Measurements from ENCODE around the gene SIGLEC6.
"Not testable (repeated sequence)": the region's sequence is repeated elsewhere in the genome, so short reads cannot be mapped to it uniquely, and the experiment has no call there.

SIGLEC6 gene

DNA sequence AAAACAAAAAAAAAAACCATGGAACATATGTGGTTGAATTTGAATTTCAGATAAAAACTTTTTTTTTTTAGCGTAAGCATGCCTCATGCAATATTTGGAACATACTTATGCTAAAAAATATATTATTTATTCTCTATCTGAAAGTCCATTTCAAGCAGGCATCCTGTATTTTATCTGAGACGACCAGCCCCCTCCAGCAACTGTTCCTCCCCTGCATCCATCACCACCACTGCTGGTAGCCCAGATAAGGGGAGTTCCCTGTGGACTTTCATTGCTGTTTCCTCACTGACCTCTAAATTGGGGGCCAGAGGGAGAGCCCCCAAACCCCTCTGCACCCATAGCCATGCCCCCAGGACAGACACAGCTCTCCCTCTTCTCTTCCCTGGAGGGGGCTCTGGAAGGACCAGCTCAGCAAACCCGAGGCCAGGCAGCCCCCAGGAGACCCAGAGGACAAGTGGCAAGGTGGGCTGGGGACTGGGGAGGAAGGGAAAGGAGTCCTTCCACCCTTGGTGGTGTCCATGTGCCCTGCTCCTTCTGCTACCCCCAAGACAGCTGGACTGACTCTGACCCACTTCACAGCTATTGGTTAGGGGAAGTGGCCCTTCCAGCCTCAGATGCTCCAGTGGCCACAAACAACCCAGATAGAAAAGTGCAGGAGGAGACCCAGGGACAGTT lies 23.3 kb downstream of the SIGLEC6 start:
- no peak for DNase-seq

GRCh38 chr19:51507640-51508058 lies 23.8 kb downstream of the SIGLEC6 start:
- no peak for DNase-seq

- DNase-seq, result no peak
These were observed 24.3 kb downstream of the SIGLEC6 start for GRCh38 chr19:51507192-51507591.

- no peak for DNase-seq
These were observed 25.6 kb downstream of the SIGLEC6 start for GRCh38 chr19:51505904-51506303.

DNA sequence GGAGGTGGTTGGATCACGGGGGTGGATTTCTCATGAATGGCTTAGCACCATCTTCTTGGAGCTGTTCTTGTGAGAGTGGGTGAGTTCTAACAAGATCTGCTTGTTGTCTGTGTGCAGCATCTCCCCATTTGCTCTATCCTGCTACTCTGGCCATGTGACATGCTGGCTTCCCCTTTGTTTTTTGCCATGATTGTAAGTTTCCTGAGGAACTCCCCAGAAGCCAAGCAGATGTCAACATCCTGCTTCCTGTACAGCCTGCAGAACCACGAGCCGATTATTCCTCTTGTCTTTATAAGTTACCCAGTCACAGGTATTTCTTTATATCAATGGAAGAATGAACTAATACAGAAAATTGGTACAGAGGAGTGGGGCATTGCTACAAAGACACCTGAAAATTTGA lies 27.6 kb downstream of the SIGLEC6 start:
- DNase-seq, result no peak

DNA sequence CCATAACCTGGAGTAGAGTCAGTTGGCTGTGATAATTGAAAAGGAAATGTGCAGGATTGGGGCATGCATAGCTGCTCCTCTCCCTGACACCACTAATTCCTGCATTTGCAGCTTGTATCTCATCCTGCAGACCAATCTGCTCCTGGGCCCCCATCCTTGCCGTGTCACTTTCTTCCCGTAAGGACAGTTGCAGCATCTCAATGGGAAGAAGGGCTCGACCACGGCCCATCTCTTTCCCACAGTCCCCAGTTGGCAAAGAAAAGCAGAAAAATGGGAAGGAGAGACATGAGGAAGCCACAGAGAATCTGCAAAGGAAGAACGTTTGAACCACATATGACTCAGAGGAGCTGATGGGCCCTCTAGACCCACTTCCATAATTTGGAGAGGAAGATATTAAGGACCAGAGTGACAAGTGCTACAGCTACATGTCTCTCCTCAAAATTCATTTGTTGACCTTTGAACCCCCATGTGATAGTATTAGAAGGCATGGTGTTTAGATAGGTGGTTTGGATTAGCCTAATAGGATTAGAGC lies 28.1 kb downstream of the SIGLEC6 start:
- DNase-seq, result no peak

GRCh38 chr19:51501594-51502263 lies 29.7 kb downstream of the SIGLEC6 start, which contains the start of gene SIGLEC12:
SIGLEC12 (minus strand) TSS chr19:51501800; CDS start chr19:51501733, 67 bp downstream.
- DNase-seq, result no peak

- DNase-seq, result not testable (repeated sequence)
These were observed 30.5 kb downstream of the SIGLEC6 start for GRCh38 chr19:51500931-51501330.

DNA sequence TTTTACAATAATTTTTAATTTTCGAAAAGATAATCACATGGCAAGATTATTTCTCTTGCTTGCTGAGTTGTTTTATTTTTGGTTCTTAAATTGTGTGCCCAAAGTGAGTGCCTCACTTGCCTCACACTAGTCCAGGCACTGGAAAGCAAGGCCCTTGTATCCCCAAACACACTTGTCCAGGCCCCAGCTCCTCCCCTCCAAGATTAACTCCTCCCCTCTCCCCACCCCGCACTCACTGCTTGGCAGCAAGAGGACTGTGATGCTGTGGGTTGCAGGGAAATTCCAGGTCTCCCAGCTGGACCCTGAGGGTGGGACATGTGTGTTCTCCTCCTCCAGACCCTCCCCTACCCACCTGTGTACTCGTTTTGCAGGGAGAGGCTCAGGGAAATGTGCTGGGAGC lies 33.8 kb downstream of the SIGLEC6 start:
- DNase-seq, result no peak

- no peak for DNase-seq
These were observed 37.7 kb downstream of the SIGLEC6 start for GRCh38 chr19:51493776-51494175.

- no peak for DNase-seq
These were observed 39.9 kb downstream of the SIGLEC6 start for GRCh38 chr19:51491586-51491985.

DNA sequence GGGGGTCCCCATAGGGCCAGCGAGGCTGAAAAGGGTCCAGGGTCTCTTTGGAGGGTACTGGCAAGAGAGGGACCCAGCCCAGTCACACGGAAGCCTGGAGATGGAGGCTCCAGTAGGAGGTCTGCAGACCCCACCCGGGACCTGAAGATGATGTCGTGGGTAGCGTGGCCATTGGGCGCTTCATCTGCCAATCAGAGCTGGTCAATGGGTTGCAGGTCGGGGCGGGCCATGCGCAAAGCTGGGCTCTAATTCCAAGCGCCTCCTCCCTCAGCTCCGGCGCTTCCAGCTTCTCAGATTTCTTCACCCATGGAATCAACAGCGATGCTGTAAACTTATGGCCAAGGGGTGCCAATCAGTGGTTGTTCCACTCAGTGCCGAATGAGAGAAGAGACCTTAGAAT lies 40.8 kb downstream of the SIGLEC6 start:
- DNase-seq, result no peak

- DNase-seq, result no peak
These were observed 42.4 kb downstream of the SIGLEC6 start for GRCh38 chr19:51489113-51489512.

- DNase-seq, result no peak
These were observed 43.0 kb downstream of the SIGLEC6 start for GRCh38 chr19:51488491-51488890.

DNA sequence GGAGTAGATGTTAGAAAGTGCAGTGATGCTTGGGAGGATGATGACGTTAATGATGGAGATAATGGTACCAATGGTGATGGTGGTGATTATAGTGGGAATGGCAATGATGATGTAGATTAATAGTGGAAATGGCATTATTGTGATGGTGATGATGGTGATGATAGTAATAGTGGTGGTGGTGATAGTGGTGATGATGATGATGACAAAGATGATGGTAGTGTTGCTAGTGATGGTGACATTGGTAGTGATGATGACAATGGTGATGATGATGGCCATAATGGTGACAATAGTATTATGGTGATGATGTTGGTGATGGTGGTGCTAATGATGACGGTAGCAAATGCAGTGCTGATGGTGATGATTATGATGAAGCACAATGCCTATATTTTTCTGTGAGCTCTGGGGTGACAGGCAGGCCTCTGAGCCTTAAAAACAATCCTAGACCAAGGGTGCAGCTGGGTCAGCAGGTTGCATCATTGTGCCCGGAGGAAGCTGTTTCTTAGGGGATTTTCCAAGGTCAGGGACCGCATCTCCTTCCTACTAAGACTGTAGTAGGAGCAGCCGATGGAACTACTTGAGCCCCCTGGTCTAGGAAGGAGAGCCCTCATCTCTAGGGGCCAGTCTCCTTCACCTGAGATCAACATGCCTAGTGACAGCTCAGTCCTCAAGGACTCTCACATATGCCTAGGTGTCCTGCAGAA lies 45.4 kb downstream of the SIGLEC6 start:
- DNase-seq, result no peak

- no peak for DNase-seq
These were observed 50.9 kb downstream of the SIGLEC6 start for GRCh38 chr19:51480590-51480989.

- DNase-seq, result no peak
These were observed 51.7 kb downstream of the SIGLEC6 start for GRCh38 chr19:51479531-51480331.

DNA sequence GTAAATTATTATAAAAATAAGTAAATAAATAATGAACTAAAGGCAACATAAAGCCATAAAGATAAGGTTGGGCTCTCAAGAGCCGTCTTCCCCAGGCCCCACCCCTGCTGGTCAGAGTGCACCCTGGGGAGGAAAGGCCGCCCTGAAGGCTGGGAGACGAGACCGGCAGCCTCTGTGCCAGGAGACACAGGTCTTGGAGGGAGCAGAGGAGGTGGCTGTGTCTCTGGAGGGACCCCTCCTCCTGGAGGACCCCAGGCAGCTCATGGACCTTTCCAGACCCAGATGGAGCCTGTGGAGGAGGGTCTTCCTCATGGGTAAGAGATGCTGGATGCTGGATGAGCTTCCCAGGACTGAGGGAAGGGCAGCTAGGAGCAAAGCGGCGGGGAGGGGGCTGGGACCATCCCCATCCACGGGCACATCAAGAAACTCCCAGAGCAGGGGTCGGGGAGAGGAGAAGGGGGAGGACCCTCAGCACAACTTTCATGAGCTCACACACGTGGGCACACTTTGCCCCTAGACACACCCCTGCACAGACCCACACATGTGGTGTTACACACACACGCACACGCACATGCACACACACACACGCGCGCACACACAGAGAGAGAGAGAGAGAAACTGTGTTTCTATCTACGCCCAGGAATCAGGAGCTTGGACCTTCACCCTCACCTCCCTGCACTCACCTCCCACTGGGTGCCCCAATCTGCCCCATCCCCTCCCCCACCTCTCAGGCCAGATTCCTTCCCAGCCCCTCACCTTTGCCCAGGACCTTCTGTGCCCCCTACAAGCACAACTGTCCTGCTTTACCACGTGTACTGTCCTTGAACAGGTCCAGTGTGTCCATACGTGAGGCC lies 52.9 kb downstream of the SIGLEC6 start, which contains the start of gene CEACAM18:
Gene CEACAM18 (plus strand): TSS at position 159 of the 854 bp plus-strand sequence.
- DNase-seq, result no peak

- no peak for DNase-seq
These were observed 54.1 kb downstream of the SIGLEC6 start for GRCh38 chr19:51477344-51477743.

GRCh38 chr19:51476164-51476563 lies 55.3 kb downstream of the SIGLEC6 start:
- DNase-seq, result no peak

DNA sequence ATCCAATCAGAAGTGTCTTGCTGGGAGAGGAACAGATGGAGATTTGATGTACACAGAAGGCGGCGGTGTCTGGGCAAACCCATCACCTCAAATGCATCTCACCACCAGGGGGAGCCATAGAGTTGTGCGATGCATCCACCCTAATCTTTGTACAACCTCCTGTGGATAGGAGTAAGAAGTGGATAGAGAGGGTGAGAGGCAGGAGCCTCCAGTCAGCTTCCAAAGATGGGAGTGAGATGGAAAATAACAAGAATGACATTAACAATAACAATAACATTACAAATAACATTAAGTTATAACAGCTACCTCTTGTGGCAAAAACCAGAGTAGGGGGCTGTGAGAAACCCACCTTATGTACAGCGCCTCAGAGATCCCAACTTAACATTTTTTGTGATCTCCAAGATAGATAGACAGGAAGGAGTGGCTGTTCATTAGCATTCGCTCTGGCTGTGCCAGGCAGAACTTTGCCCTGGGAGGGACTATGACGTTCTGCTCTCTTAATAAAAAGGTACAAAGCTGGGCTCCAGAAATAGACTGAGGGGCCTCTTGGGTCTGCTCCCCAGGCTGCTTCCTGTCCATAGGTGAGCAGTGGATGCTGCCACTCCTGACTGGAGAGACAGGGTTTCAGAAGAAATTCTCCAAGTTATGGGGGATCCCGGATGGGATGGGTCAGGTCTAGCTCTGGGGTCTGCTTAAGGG lies 58.3 kb downstream of the SIGLEC6 start:
- peak; percentile 87 for DNase-seq
